Liver (tissue), 9 donors: ENCODE data around the gene RMND1. TPM values are rescaled to one million over a fixed set of nuclear protein-coding genes. Genes with fewer than 3 reads are reported as not detected.

Experiments
- DNase-seq: peaks from one replicate; pipeline ENCODE4 v3.0.0-alpha.2; 2017; ENCODE audit warnings: low spot score
- H3K27ac ChIP-seq, 2 donors: one replicate each; pipeline ENCODE4 v1.7.0; 2013; ENCODE audit warnings: inconsistent platforms in 2 of 2, low read length in 2 of 2, control low read depth in 1 of 2, low read depth in 1 of 2, mild to moderate bottlenecking in 1 of 2
- H3K27me3 ChIP-seq, 4 donors: one replicate each; pipeline versions ENCODE4 v1.6.1 to v1.7.0; 2013; ENCODE audit warnings: low read length in 3 of 4, inconsistent platforms in 1 of 4, mild to moderate bottlenecking in 1 of 4, moderate library complexity in 1 of 4; ENCODE audit not compliant: control insufficient read depth in 4 of 4, insufficient read depth in 4 of 4
- H3K36me3 ChIP-seq, 4 donors: one replicate each; pipeline versions ENCODE4 v1.6.1 to v1.7.0; 2013; ENCODE audit warnings: low read length in 3 of 4, mild to moderate bottlenecking in 3 of 4, low read depth in 1 of 4, moderate library complexity in 1 of 4; ENCODE audit not compliant: control insufficient read depth in 4 of 4, insufficient read depth in 3 of 4
- H3K4me1 ChIP-seq, 4 donors: one replicate each; pipeline versions ENCODE4 v1.6.1 to v1.7.0; 2013; ENCODE audit warnings: low read length in 3 of 4, mild to moderate bottlenecking in 3 of 4, moderate library complexity in 1 of 4; ENCODE audit not compliant: control insufficient read depth in 4 of 4, insufficient read depth in 4 of 4
- H3K4me3 ChIP-seq, 3 donors: one replicate each; pipeline versions ENCODE4 v1.6.1 to v1.7.0; 2013; ENCODE audit warnings: low read length in 3 of 3, control low read depth in 1 of 3, low read depth in 1 of 3, mild to moderate bottlenecking in 1 of 3
- H3K9ac ChIP-seq, 2 donors: one replicate each; pipeline ENCODE4 v1.7.0; 2013; ENCODE audit warnings: low read length in 2 of 2, mild to moderate bottlenecking in 2 of 2, moderate library complexity in 2 of 2, control low read depth in 1 of 2, low read depth in 1 of 2
- H3K9me3 ChIP-seq, 4 donors: one replicate each; pipeline versions ENCODE4 v1.6.1 to v1.7.0; 2013; ENCODE audit warnings: low read length in 3 of 4; ENCODE audit not compliant: control insufficient read depth in 4 of 4
- ATF3 ChIP-seq: IDR thresholded peaks from 2 replicates; pipeline ENCODE4 v1.6.1; 2016; ENCODE audit warnings: antibody characterized with exemption
- CTCF ChIP-seq: fragments of 150-350 bp; IDR thresholded peaks from 2 replicates; pipeline ENCODE4 v1.5.1; 2017; ENCODE audit warnings: improper control_type of control experiment, low read depth, low read length; ENCODE audit not compliant: missing input control
- FOXA1 ChIP-seq: IDR thresholded peaks from 2 replicates; pipeline ENCODE4 v1.6.1; 2016; ENCODE audit warnings: antibody characterized with exemption
- GABPA ChIP-seq, 2 donors: IDR thresholded peaks in 1 of 2; conservative IDR thresholded peaks in 1 of 2; 2 replicates each; pipeline ENCODE4 v1.6.1; 2016; ENCODE audit warnings: antibody characterized with exemption in 2 of 2, mild to moderate bottlenecking in 1 of 2, moderate library complexity in 1 of 2
- HNF4A ChIP-seq, 2 donors: conservative IDR thresholded peaks; 2 replicates each; pipeline ENCODE4 v1.6.1; 2016; ENCODE audit warnings: antibody characterized with exemption in 2 of 2, mild to moderate bottlenecking in 2 of 2
- HNF4G ChIP-seq: IDR thresholded peaks from 2 replicates; pipeline ENCODE4 v1.6.1; 2016; ENCODE audit warnings: antibody characterized with exemption
- JUND ChIP-seq, 2 donors: IDR thresholded peaks; 2 replicates each; pipeline ENCODE4 v1.6.1; 2016; ENCODE audit warnings: antibody characterized with exemption in 2 of 2
- MAX ChIP-seq: IDR thresholded peaks from 2 replicates; pipeline ENCODE4 v1.6.1; 2016; ENCODE audit warnings: antibody characterized with exemption
- NR2F2 ChIP-seq: IDR thresholded peaks from 2 replicates; pipeline ENCODE4 v1.6.1; 2016; ENCODE audit warnings: antibody characterized with exemption
- RAD21 ChIP-seq, 2 donors: IDR thresholded peaks; 2 replicates each; pipeline ENCODE4 v1.6.1; 2016; ENCODE audit warnings: antibody characterized with exemption in 2 of 2, mild to moderate bottlenecking in 2 of 2
- SP1 ChIP-seq: IDR thresholded peaks from 2 replicates; pipeline ENCODE4 v1.6.1; 2018; ENCODE audit warnings: antibody characterized with exemption, mild to moderate bottlenecking
- ZBTB33 ChIP-seq: IDR thresholded peaks from 2 replicates; pipeline ENCODE4 v1.6.1; 2016; ENCODE audit warnings: antibody characterized with exemption
- WGBS: extraction: QIAGEN DNeasy Blood & Tissue Kit; methylation state at CpG from one replicate; pipeline ENCODE4 v1.1.7; 2013; 5-methylcytosine and 5-hydroxymethylcytosine counted together
- polyA plus RNA-seq, 2 donors: library from polyadenylated mRNA; stranded (reverse) in 1 of 2; unstranded in 1 of 2; fragments of 200-250 nt in 1 of 2; fragments of >200 nt in 1 of 2; fragmentation: Nextera tagmentation in 1 of 2; extraction: Ambion mirVana in 1 of 2; gene quantifications; one replicate each; pipeline versions ENCODE4 v1.2.1 to v1.2.3, GENCODE V29; 2013 to 2015
- total RNA-seq, 2 donors: library from RNA; depleted of rRNA; stranded (reverse); fragments of >200 nt; gene quantifications; one replicate each; pipeline ENCODE4 v1.2.3, GENCODE V29; 2014
- donor health status: healthy.
- donor health status: healthy.
- donor health status: healthy.
- donor health status: healthy.
- donor health status: healthy.

Gene RMND1
- total and polyA plus RNA-seq, 4 donors = 13.2 to 22.6 (median 18.1) TPM

GRCh38 chr6:151388236-151388635 lies 63.7 kb downstream of the RMND1 start:
- DNase-seq = no peak
- Histone ChIP-seq H3K9me3 (no peaks in the 10 kb centered on the region), H3K4me1 (peaks cover 8 to 35% (median 28%) of the 10 kb centered on the region in 4 donors), H3K36me3 (peaks cover 0 to 3% (median 0%) of the 10 kb centered on the region in 4 donors), H3K27ac (no peak overlapping the region), H3K27me3 (no peaks in the 10 kb centered on the region), H3K4me3 (no peak overlapping the region), H3K9ac (no peak overlapping the region)
- TF ChIP-seq HNF4G (no peak), ZBTB33 (no peak), ATF3 (no peak), RAD21 (IDR thresholded peaks at IDR 0.05) (no peak), FOXA1 (no peak)
- 88% methylated on average over 2 of the region's 2 CpGs for WGBS

GRCh38 chr6:151387175-151387970 lies 64.6 kb downstream of the RMND1 start:
- no peak overlapping the region for H3K27ac ChIP-seq
- H3K36me3 ChIP-seq = peaks cover 0 to 3% (median 0%) of the 10 kb centered on the region in 4 donors
- H3K4me3 ChIP-seq = no peak overlapping the region
- no peaks in the 10 kb centered on the region for H3K9me3 ChIP-seq
- peaks cover 1 to 27% (median 20%) of the 10 kb centered on the region in 4 donors for H3K4me1 ChIP-seq
- no peak overlapping the region for H3K9ac ChIP-seq
- 92% methylated on average over 11 of the region's 11 CpGs for WGBS
- TF ChIP-seq SP1 (no peak), JUND (IDR thresholded peaks at IDR 0.05) (no peak), ZBTB33 (no peak), HNF4A (conservative IDR thresholded peaks at IDR 0.05) (no peak), ATF3 (no peak), RAD21 (IDR thresholded peaks at IDR 0.05) (no peak), GABPA (IDR thresholded peaks at IDR 0.05 in 1 of 2, conservative IDR thresholded peaks at IDR 0.05 in 1 of 2) (no peak), NR2F2 (no peak), MAX (no peak), FOXA1 (no peak)
- DNase-seq = no peak
- H3K27me3 ChIP-seq = no peaks in the 10 kb centered on the region

GRCh38 chr6:151385177-151385576 lies 66.7 kb downstream of the RMND1 start:
- Histone ChIP-seq H3K27ac (peak overlapping the region; percentile 0 to 23), H3K4me3 (no peak overlapping the region), H3K9me3 (no peaks in the 10 kb centered on the region), H3K4me1 (peaks cover 0 to 19% (median 13%) of the 10 kb centered on the region in 4 donors), H3K27me3 (no peaks in the 10 kb centered on the region), H3K36me3 (peaks cover 0 to 3% (median 0%) of the 10 kb centered on the region in 4 donors), H3K9ac (peak overlapping the region in 1 of 2 donors; percentile 42)
- 20% methylated on average over 1 of the region's 1 CpG for WGBS
- no peak for TF ChIP-seq SP1
- TF ChIP-seq RAD21 (IDR thresholded peaks at IDR 0.05) = no peak
- TF ChIP-seq CTCF = no peak
- peak; percentile 39 for TF ChIP-seq MAX
- no peak for DNase-seq
